NCI-H2196 treated with DMSO at 0.1 percent for 48 hours (cell line): Measurements from ENCODE around the gene CISD1.
A peak's percentile ranks its signal among the peaks of the same experiment; 100 is the strongest.
"Not testable (repeated sequence)": the region's sequence is repeated elsewhere in the genome, so short reads cannot be mapped to it uniquely, and the experiment has no call there.

Source experiments
- DNase-seq: peaks from one replicate; lab custom pipeline; 2025; ENCODE audit not compliant: unreplicated experiment; lab: John Stamatoyannopoulos, UW

CISD1 gene

GRCh38 chr10:58268946-58269781, at the start of gene CISD1:
CISD1 (plus strand) TSS chr10:58269162; CDS start chr10:58269274, 112 bp downstream.
- DNase-seq = peak; percentile 88

GRCh38 chr10:58219875-58220274, 49.1 kb upstream of the CISD1 start:
- no peak for DNase-seq

- no peak for DNase-seq
Measured at GRCh38 chr10:58220769-58221451, 48.1 kb upstream of the CISD1 start.

GRCh38 chr10:58225654-58226053, 43.3 kb upstream of the CISD1 start:
- no peak for DNase-seq

- DNase-seq = not testable (repeated sequence)
Measured at GRCh38 chr10:58229856-58230255, 39.1 kb upstream of the CISD1 start.

- no peak for DNase-seq
Measured at GRCh38 chr10:58237014-58237834, 31.7 kb upstream of the CISD1 start.

GRCh38 chr10:58239561-58240169, 29.3 kb upstream of the CISD1 start:
- no peak for DNase-seq

GRCh38 chr10:58240531-58240930, 28.4 kb upstream of the CISD1 start:
- no peak for DNase-seq

GRCh38 chr10:58241346-58241745, 27.6 kb upstream of the CISD1 start:
- DNase-seq = no peak

- no peak for DNase-seq
Measured at GRCh38 chr10:58243269-58243668, 25.7 kb upstream of the CISD1 start.

- not testable (repeated sequence) for DNase-seq
Measured at GRCh38 chr10:58243801-58244200, 25.2 kb upstream of the CISD1 start.

- DNase-seq = not testable (repeated sequence)
Measured at GRCh38 chr10:58244242-58244641, 24.7 kb upstream of the CISD1 start.

GRCh38 chr10:58244666-58245065, 24.3 kb upstream of the CISD1 start:
- DNase-seq = not testable (repeated sequence)

- DNase-seq = no peak
Measured at GRCh38 chr10:58253184-58253583, 15.8 kb upstream of the CISD1 start.

GRCh38 chr10:58254644-58255043, 14.3 kb upstream of the CISD1 start:
- no peak for DNase-seq

- DNase-seq = not testable (repeated sequence)
Measured at GRCh38 chr10:58256013-58256780, 12.8 kb upstream of the CISD1 start.

- no peak for DNase-seq
Measured at GRCh38 chr10:58258977-58259692, 9.8 kb upstream of the CISD1 start.

GRCh38 chr10:58260334-58260733, 8.6 kb upstream of the CISD1 start:
- DNase-seq = no peak

GRCh38 chr10:58262766-58263165, 6.2 kb upstream of the CISD1 start:
- DNase-seq = no peak

GRCh38 chr10:58264780-58265179, 4.2 kb upstream of the CISD1 start:
- DNase-seq = no peak
